ENCODE data around the gene PPP1R9A.

The PPP1R9A gene

DNA sequence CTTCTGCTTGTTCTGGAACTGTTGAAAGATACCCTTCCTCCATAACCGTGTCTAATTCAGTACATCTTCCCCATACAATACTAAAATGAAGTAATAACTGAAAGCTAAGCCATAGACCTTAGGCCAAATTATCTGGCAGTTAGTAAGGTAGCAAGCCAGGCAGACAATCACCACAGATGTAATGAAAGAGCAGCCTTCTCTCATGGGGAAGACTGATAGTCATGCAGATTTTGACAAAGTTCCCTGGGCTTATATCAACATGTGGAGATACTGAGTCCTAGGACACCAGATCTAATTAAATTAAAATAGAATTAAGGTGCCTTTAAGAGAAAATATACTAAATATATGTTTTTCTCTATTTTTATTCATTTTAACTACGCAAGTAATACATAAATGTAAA lies 355.5 kb downstream of the PPP1R9A start:
- no peak for DNase-seq (ENCODE audit: low read depth, low spot score)

- DNase-seq (ENCODE audit: low read depth, low spot score) = no peak
Measured at GRCh38 chr7:95263785-95264362, 356.5 kb downstream of the PPP1R9A start.

DNA sequence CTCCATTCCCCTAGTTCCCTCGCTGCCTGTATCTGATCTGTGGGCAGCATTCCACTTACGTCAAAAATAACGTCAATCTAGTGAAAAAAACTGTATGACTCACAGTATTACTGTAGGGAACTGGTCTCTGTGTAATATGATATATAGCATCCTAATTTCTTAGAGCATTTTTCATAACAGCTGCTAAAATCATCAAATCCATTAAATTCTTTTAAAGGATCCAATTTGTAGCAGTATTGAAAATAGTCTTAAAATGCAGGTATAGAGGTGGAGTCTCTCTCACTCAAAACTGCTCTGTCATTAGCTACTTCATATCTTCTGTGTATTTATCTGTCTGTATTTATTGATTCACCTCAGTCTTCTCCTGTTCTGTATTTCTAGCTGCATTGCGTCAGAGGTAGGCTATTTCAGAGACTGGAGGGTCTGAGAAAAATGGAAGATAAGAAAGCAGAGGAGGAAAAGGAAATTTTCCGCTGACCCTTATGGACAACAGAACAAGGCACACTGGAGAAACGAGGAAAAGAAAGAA lies 357.0 kb downstream of the PPP1R9A start:
- no peak for DNase-seq (ENCODE audit: low read depth, low spot score)

GRCh38 chr7:95265634-95266033 lies 358.2 kb downstream of the PPP1R9A start:
- no peak for DNase-seq (ENCODE audit: low read depth, low spot score)

- DNase-seq (ENCODE audit: low read depth, low spot score) = no peak
Measured at GRCh38 chr7:95267754-95268153, 360.4 kb downstream of the PPP1R9A start.

DNA sequence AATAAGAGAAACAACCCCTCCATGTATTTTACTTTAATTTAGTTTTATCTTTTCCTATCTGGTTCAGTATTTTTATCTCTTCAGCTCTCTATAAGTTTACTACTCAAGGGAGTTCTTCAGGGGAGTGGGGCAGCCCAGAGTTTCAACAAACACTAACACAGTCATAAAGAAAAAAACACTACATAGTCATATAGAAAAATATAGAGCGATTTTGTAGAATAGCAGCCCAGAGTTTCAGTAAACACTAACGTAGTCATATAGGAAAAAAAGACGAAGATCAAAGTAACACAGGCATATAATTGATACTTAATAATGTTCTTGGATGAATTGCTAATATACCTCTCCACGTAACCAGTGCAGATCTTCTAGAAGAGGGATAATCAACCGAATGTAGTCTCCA lies 362.2 kb downstream of the PPP1R9A start:
- no peak for DNase-seq (ENCODE audit: low read depth, low spot score)

- DNase-seq (ENCODE audit: low read depth, low spot score) = no peak
Measured at GRCh38 chr7:95276114-95276513, 368.7 kb downstream of the PPP1R9A start.

GRCh38 chr7:95279417-95279816 lies 372.0 kb downstream of the PPP1R9A start:
- DNase-seq (ENCODE audit: low read depth, low spot score) = no peak

DNA sequence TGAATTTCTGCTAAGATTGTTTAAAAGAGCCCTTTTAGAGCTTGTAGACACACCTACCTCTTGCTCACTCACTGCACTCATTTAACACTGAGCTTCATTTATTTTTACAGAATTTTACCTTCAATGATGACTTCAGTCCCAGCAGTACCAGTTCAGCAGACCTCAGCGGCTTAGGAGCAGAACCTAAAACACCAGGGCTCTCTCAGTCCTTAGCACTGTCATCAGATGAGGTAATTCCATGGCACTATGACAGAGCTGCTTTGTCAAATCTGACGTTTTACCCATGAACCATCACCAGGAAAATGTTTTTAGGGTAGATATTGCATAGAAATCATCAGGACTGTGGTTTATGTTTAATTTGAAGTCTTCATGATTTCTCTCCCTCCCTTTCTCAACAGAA lies 378.7 kb downstream of the PPP1R9A start:
- DNase-seq (ENCODE audit: low read depth, low spot score) = no peak

DNA sequence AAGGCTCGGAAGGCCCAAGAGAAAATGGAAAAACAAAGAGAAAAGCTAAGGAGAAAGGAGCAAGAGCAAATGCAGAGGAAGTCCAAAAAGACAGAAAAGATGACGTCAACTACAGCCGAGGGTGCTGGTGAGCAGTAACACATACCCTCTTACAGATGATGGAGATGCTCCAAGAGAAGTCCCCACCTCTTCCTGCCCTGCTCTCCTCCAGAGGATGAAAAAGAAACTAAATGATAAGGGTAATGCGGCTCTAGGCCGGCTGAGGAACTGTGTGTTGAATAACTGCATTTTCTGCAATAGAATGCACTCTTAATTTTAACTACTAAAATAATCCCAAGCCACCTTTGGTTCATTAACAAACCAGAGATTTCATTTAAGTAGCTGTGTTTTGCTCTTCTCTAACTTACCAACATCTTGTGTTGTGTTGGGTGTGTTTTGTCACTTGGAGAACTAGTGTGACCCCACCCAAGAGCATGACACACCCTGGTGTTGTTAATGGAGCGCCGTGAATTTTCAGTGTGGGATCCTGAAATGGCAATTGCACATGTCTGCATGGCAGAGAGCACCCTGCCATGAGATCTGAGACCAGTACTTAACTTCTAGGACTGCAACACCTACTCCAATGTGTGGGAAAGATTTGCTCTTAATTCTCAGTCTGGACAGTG lies 382.9 kb downstream of the PPP1R9A start:
- DNase-seq (ENCODE audit: low read depth, low spot score) = no peak

GRCh38 chr7:95295397-95295796 lies 388.0 kb downstream of the PPP1R9A start:
- no peak for DNase-seq (ENCODE audit: low read depth, low spot score)

- no peak for DNase-seq (ENCODE audit: low read depth, low spot score)
Measured at GRCh38 chr7:95296456-95296855, 389.1 kb downstream of the PPP1R9A start.

DNA sequence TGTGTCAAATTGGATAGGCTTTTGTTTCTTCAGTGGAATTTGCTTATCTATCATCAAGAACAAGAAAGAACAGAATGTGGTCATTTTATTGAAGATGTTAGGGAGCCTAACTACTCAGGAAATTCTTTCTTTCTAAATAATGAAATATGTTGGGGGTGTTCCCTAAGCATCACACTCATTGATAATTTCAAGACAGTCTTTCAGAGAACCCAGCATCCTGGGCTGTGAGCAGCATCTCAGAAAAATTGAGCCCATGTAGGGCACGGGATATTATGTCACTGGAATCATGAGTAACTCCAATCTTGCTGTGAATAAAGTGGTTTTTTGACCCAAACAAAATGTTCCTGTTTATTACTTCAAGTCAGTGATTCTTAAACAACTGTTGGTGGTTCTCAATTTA lies 389.6 kb downstream of the PPP1R9A start:
- no peak for DNase-seq (ENCODE audit: low read depth, low spot score)

DNA sequence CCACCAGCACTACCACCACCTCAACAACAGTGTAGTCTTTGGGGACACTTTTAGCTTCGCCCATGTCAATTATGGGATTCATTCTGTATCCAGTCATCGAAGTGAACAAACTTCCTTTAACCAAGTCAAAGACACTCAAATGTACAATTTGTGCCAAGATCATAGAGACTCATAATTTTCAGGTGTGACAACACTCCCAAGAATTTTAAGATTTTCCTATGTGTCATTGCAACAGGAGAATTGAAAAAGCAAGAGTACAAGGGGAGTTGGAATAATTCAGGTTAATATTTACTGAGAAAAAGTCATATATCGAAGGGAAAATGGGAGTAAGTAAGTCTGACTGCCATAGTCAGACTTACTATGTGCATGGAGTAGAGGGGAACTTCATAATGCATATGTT lies 390.7 kb downstream of the PPP1R9A start:
- DNase-seq (ENCODE audit: low read depth, low spot score) = no peak

- no peak for DNase-seq (ENCODE audit: low read depth, low spot score)
Measured at GRCh38 chr7:95303013-95303905, 395.9 kb downstream of the PPP1R9A start.

- DNase-seq (ENCODE audit: low read depth, low spot score) = no peak
Measured at GRCh38 chr7:95304990-95305389, 397.6 kb downstream of the PPP1R9A start.

- DNase-seq (ENCODE audit: low read depth, low spot score) = no peak
Measured at GRCh38 chr7:95309951-95310350, 402.6 kb downstream of the PPP1R9A start.

GRCh38 chr7:95311389-95311788 lies 404.0 kb downstream of the PPP1R9A start:
- DNase-seq (ENCODE audit: low read depth, low spot score) = no peak

- DNase-seq (ENCODE audit: low read depth, low spot score) = no peak
Measured at GRCh38 chr7:95312561-95312960, 405.2 kb downstream of the PPP1R9A start.

- no peak for DNase-seq (ENCODE audit: low read depth, low spot score)
Measured at GRCh38 chr7:95316588-95316987, 409.2 kb downstream of the PPP1R9A start.

GRCh38 chr7:95317546-95317945 lies 410.2 kb downstream of the PPP1R9A start:
- DNase-seq (ENCODE audit: low read depth, low spot score) = peak; percentile 8

- DNase-seq (ENCODE audit: low read depth, low spot score) = no peak
Measured at GRCh38 chr7:95317966-95318365, 410.6 kb downstream of the PPP1R9A start.
